ENCODE results near the gene HOXB2. TPM values are rescaled to one million over a fixed set of nuclear protein-coding genes. Genes with fewer than 3 reads are reported as not detected.
A peak's percentile ranks its signal among the peaks of the same experiment; 100 is the strongest.

Gene HOXB2
- total and polyA plus RNA-seq, 2 experiments from 2014 or later = not detected

- Histone ChIP-seq H3K9me2 (ENCODE audit: insufficient read depth) (peaks cover 5% of the 10 kb centered on the region), H3K79me2 (replicated peaks; ENCODE audit: insufficient read depth) (no peaks in the 10 kb centered on the region), H2AFZ (no peak overlapping the region), H3K27me3 (ENCODE audit: insufficient read depth) (peaks cover 74% of the 10 kb centered on the region), H3K36me3 (ENCODE audit: insufficient read depth) (no peaks in the 10 kb centered on the region), H3K4me1 (ENCODE audit: insufficient read depth) (peaks cover 50% of the 10 kb centered on the region), H3K27ac (ENCODE audit: low read depth) (no peak overlapping the region), H3K4me2 (peak overlapping the region; percentile 35), H3F3A (replicated peaks; ENCODE audit: low read depth) (peaks cover 15% of the 10 kb centered on the region), H3K4me3 (peak overlapping the region; percentile 9; the same call in 1 of the 2 replicates), H4K20me1 (replicated peaks; ENCODE audit: insufficient read depth) (peaks cover 7% of the 10 kb centered on the region; the same call in 1 of the 2 replicates)
- peak; percentile 77 for ATAC-seq
- H3K9me3 Mint-ChIP-seq = no peaks in the 10 kb centered on the region; the same call in 2 of the 3 replicates
- H3K27me3 Mint-ChIP-seq (ENCODE audit: insufficient read depth, low read depth, poor library complexity) = peaks cover 69% of the 10 kb centered on the region
- no peaks in the 10 kb centered on the region for H3K36me3 Mint-ChIP-seq (ENCODE audit: low read depth)
- H3K27ac Mint-ChIP-seq = no peak overlapping the region
- no peak overlapping the region for H3K4me3 Mint-ChIP-seq
- peaks cover 44% of the 10 kb centered on the region for H3K4me1 Mint-ChIP-seq
- TF ChIP-seq ZNF462 (CRISPR knock-in tag; IDR thresholded peaks at IDR 0.05) (peak; percentile 88), POLR2AphosphoS5 (IDR thresholded peaks at IDR 0.05; ENCODE audit: low read depth) (no peak), JUNB (IDR thresholded peaks at IDR 0.05; ENCODE audit: unreplicated experiment) (no peak), CTCF (conservative IDR thresholded peaks at IDR 0.05; ENCODE audit: low read depth in 2 of 2) (no peak), CREB1 (CRISPR knock-in tag; IDR thresholded peaks at IDR 0.05; ENCODE audit: low read depth) (no peak), ZNF114 (CRISPR knock-in tag; IDR thresholded peaks at IDR 0.05) (0 out of 2 replicates have a peak, but pooled peaks have one; percentile 58), ZNF331 (CRISPR knock-in tag; IDR thresholded peaks at IDR 0.05; ENCODE audit: low read depth) (no peak), ETS1 (IDR thresholded peaks at IDR 0.05) (no peak), NANOG (IDR thresholded peaks at IDR 0.05; ENCODE audit: borderline replicate concordance) (peak; percentile 63), STAT1 (IDR thresholded peaks at IDR 0.05; ENCODE audit: unreplicated experiment) (no peak), EZH2phosphoT487 (IDR thresholded peaks at IDR 0.05; ENCODE audit: unreplicated experiment) (no peak), EZH2 (IDR thresholded peaks at IDR 0.05; ENCODE audit: low read depth, unreplicated experiment) (no peak), REST (IDR thresholded peaks at IDR 0.05; ENCODE audit: unreplicated experiment) (no peak)
- peak; percentile 88 for DNase-seq (ENCODE audit: low spot score)
Measured at GRCh38 chr17:48520631-48521079, 24.3 kb downstream of the HOXB2 start.

Data from GM23338 (cell line).